H1 (cell line): ENCODE results near the gene CREBBP. TPM values are rescaled to one million over a fixed set of nuclear protein-coding genes. Genes with fewer than 3 reads are reported as not detected.

Experiments
- ASH2L ChIP-seq: fragments of 200-600, 300-600 bp; sonication (generic); IDR thresholded peaks from one replicate; pipeline ENCODE4 v1.7.1; 2017; ENCODE audit warnings: low read length
- BACH1 ChIP-seq: IDR thresholded peaks from 2 replicates; pipeline ENCODE4 v1.6.1; 2012; ENCODE audit warnings: low read length, improper control_type of control experiment
- CBX5 ChIP-seq: fragments of 300-800, 300-1000 bp; sonication (generic); IDR thresholded peaks from 2 replicates; pipeline ENCODE4 v1.7.1; 2016; ENCODE audit warnings: antibody characterized with exemption, low read length, low read depth
- CHD2 ChIP-seq: IDR thresholded peaks from 2 replicates; pipeline ENCODE4 v1.6.1; 2012; ENCODE audit warnings: low read length, improper control_type of control experiment
- FOSL1 ChIP-seq: IDR thresholded peaks from 2 replicates; pipeline ENCODE4 v1.6.1; 2011; ENCODE audit warnings: mild to moderate bottlenecking, low read depth, low read length, moderate library complexity; ENCODE audit not compliant: insufficient read depth
- GTF2F1 ChIP-seq: IDR thresholded peaks from 2 replicates; pipeline ENCODE4 v1.6.1; 2012; ENCODE audit warnings: low read depth, low read length, improper control_type of control experiment, borderline replicate concordance
- SP1 ChIP-seq: IDR thresholded peaks from 2 replicates; pipeline ENCODE4 v1.6.1; 2011; ENCODE audit warnings: low read depth, low read length
- SRF ChIP-seq: IDR thresholded peaks from 2 replicates; pipeline ENCODE4 v1.6.1; 2011; ENCODE audit warnings: mild to moderate bottlenecking, low read depth, low read length, moderate library complexity
- polyA plus RNA-seq, 7 experiments: library from polyadenylated mRNA; depleted of rRNA in 3 of 7; stranded (reverse) in 5 of 7; unstranded in 2 of 7; fragments of >200 nt in 5 of 7; fragments of 200-250 nt in 2 of 7; gene quantifications; 1 replicate in 5 of 7; 2 replicates in 1 of 7; 4 replicates in 1 of 7; pipeline versions ENCODE4 v1.2.1 to v1.2.3, GENCODE V29; 2011 to 2013; ENCODE audit warnings: missing spikeins in 2 of 7, mixed read lengths in 2 of 7
- total RNA-seq: library from RNA; stranded (reverse); fragmentation: NEBNext Ultra II Directional; extraction: Animal tissue kit (Norgen Biotek cat#: 25700); gene quantifications from 2 replicates; pipeline ENCODE4 v1.2.1, GENCODE V29; 2021

CREBBP gene
- total and polyA plus RNA-seq, 2 of the 8 experiments (the other 6 are each of a cell fraction or from before 2014, with no cell fraction given) = 10.0 to 60.1 TPM

DNA sequence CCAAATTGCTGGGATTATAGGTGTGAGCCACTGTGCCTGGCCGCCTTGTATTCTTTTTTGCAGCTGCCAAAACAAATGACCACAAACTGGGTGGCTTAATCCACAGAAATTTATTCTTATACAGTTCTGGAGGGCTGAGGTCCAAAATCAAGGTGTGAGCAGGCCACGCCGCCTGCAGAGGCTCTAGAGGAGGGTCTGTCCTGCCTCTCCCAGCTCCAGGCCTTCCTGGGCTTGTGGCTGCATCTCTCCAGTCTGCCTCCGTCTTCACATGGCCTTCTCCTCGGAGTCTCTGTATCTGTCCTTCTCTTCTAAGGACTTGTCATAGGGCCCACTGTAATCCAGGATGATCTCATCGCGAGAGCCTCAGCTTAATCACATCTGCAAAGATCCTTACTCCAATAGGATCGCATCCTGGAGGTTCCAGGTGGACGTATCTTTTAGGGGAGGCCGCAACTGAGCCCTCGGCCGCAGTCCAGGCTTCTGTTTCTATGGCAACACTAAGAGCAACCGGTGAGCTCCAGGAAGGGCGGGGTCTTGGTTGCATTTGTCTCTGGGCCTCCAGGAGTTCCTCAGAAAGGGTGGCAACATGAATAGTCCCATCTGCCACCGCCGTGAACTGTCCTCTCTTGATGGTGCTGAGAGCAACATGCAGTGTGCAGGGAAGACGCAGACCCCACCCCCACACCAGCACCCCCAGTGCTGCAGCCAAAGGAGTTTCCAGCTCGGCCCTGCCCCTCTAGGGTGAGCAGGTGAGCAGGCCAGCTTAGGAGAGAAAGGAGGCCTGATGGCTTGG lies 29.5 kb upstream of the CREBBP start (continued):
- no peak for TF ChIP-seq ASH2L
- TF ChIP-seq FOSL1 = no peak
- no peak for TF ChIP-seq BACH1
- no peak for TF ChIP-seq SP1
- no peak for TF ChIP-seq GTF2F1
- TF ChIP-seq CHD2 = no peak
- TF ChIP-seq CBX5 = no peak
- no peak for TF ChIP-seq SRF
